ENCODE results near the gene DMTF1.

The DMTF1 gene

GRCh38 chr7:87107949-87108776 lies 44.1 kb upstream of the DMTF1 start:
- Histone ChIP-seq H3K4me1 (ENCODE audit: insufficient read depth, low read length, poor library complexity, severe bottlenecking) (no peaks in the 10 kb centered on the region), H3K79me2 (ENCODE audit: insufficient read depth, low read length) (no peaks in the 10 kb centered on the region), H3K27me3 (ENCODE audit: insufficient read depth, low read length, poor library complexity, severe bottlenecking) (no peaks in the 10 kb centered on the region), H3K9me3 (ENCODE audit: insufficient read depth, low read depth, low read length) (no peaks in the 10 kb centered on the region; the same call in 1 of the 2 replicates), H3K4me2 (ENCODE audit: low read depth, low read length, poor library complexity, severe bottlenecking) (no peak overlapping the region), H4K20me1 (ENCODE audit: insufficient read depth, low read length, poor library complexity, severe bottlenecking) (no peaks in the 10 kb centered on the region), H3F3A (ENCODE audit: low read depth) (no peaks in the 10 kb centered on the region), H3K9me2 (replicated peaks; ENCODE audit: low read depth, low read length) (no peaks in the 10 kb centered on the region), H2AFZ (ENCODE audit: low read length) (no peak overlapping the region), H3K4me3 (ENCODE audit: low read length, poor library complexity, severe bottlenecking) (no peak overlapping the region), H3K36me3 (ENCODE audit: insufficient read depth, low read length) (no peaks in the 10 kb centered on the region), H3K9ac (ENCODE audit: low read depth, low read length, poor library complexity, severe bottlenecking) (no peak overlapping the region)
- TF ChIP-seq EZH2phosphoT487 (IDR thresholded peaks at IDR 0.05; ENCODE audit: borderline replicate concordance), result no peak
- TF ChIP-seq CTCF (conservative IDR thresholded peaks at IDR 0.05; ENCODE audit: low read length), result no peak

- TF ChIP-seq CTCF (conservative IDR thresholded peaks at IDR 0.05; ENCODE audit: low read length) (no peak), EZH2phosphoT487 (IDR thresholded peaks at IDR 0.05; ENCODE audit: borderline replicate concordance) (no peak)
- Histone ChIP-seq H3K36me3 (ENCODE audit: insufficient read depth, low read length) (no peaks in the 10 kb centered on the region), H3F3A (ENCODE audit: low read depth) (no peaks in the 10 kb centered on the region)
These were observed 41.5 kb upstream of the DMTF1 start for GRCh38 chr7:87110778-87111177.

GRCh38 chr7:87111877-87112276 lies 40.4 kb upstream of the DMTF1 start:
- TF ChIP-seq CTCF (conservative IDR thresholded peaks at IDR 0.05; ENCODE audit: low read length) (no peak), EZH2phosphoT487 (IDR thresholded peaks at IDR 0.05; ENCODE audit: borderline replicate concordance) (no peak)
- Histone ChIP-seq H3K9ac (ENCODE audit: low read depth, low read length, poor library complexity, severe bottlenecking) (no peak overlapping the region), H2AFZ (ENCODE audit: low read length) (no peak overlapping the region), H3K27me3 (ENCODE audit: insufficient read depth, low read length, poor library complexity, severe bottlenecking) (no peaks in the 10 kb centered on the region), H3K9me3 (ENCODE audit: insufficient read depth, low read depth, low read length) (no peaks in the 10 kb centered on the region; the same call in 1 of the 2 replicates), H4K20me1 (ENCODE audit: insufficient read depth, low read length, poor library complexity, severe bottlenecking) (no peaks in the 10 kb centered on the region), H3K4me1 (ENCODE audit: insufficient read depth, low read length, poor library complexity, severe bottlenecking) (no peaks in the 10 kb centered on the region), H3K4me2 (ENCODE audit: low read depth, low read length, poor library complexity, severe bottlenecking) (no peak overlapping the region), H3K36me3 (ENCODE audit: insufficient read depth, low read length) (no peaks in the 10 kb centered on the region), H3F3A (ENCODE audit: low read depth) (no peaks in the 10 kb centered on the region), H3K9me2 (replicated peaks; ENCODE audit: low read depth, low read length) (no peaks in the 10 kb centered on the region), H3K79me2 (ENCODE audit: insufficient read depth, low read length) (no peaks in the 10 kb centered on the region), H3K4me3 (ENCODE audit: low read length, poor library complexity, severe bottlenecking) (no peak overlapping the region)

More at GRCh38 chr7:87110778-87111177, 41.5 kb upstream of the DMTF1 start:
- Histone ChIP-seq H3K27me3 (ENCODE audit: insufficient read depth, low read length, poor library complexity, severe bottlenecking) (no peaks in the 10 kb centered on the region), H3K9me3 (ENCODE audit: insufficient read depth, low read depth, low read length) (no peaks in the 10 kb centered on the region; the same call in 1 of the 2 replicates), H3K79me2 (ENCODE audit: insufficient read depth, low read length) (no peaks in the 10 kb centered on the region), H4K20me1 (ENCODE audit: insufficient read depth, low read length, poor library complexity, severe bottlenecking) (no peaks in the 10 kb centered on the region), H3K4me1 (ENCODE audit: insufficient read depth, low read length, poor library complexity, severe bottlenecking) (no peaks in the 10 kb centered on the region), H2AFZ (ENCODE audit: low read length) (no peak overlapping the region), H3K4me3 (ENCODE audit: low read length, poor library complexity, severe bottlenecking) (no peak overlapping the region), H3K4me2 (ENCODE audit: low read depth, low read length, poor library complexity, severe bottlenecking) (no peak overlapping the region), H3K9ac (ENCODE audit: low read depth, low read length, poor library complexity, severe bottlenecking) (no peak overlapping the region), H3K9me2 (replicated peaks; ENCODE audit: low read depth, low read length) (no peaks in the 10 kb centered on the region)

Data from Loucy (cell line).